Activated T-helper 2 cell treated with anti-CD3 and anti-CD28 coated beads, Interferon-gamma antibody, Interleukin-2, Interleukin-4, amounts not matched to agents 10 μg/mL and 5 μg/mL and 100 μg/mL, durations not matched to agents 14 hours and 24 hours and 36 hours (primary cell): ENCODE measurements around the gene TRPM5. TPM values are rescaled to one million over a fixed set of nuclear protein-coding genes. Genes with fewer than 3 reads are reported as not detected.

Experiments
- DNase-seq: peaks from one replicate; pipeline ENCODE4 v3.0.0; 2021; ENCODE audit warnings: low spot score
- H3K27ac Mint-ChIP-seq: one replicate; pipeline ENCODE4 v1.8.0; 2021; ENCODE audit warnings: mixed read lengths
- H3K27me3 Mint-ChIP-seq: one replicate; pipeline ENCODE4 v1.8.0; 2021; ENCODE audit warnings: low read depth, mixed read lengths
- H3K36me3 Mint-ChIP-seq: one replicate; pipeline ENCODE4 v1.8.0; 2021; ENCODE audit warnings: low read depth, mixed read lengths
- H3K4me1 Mint-ChIP-seq: one replicate; pipeline ENCODE4 v1.8.0; 2021; ENCODE audit warnings: low read depth, mixed read lengths
- H3K4me3 Mint-ChIP-seq: one replicate; pipeline ENCODE4 v1.8.0; 2021; ENCODE audit warnings: low read depth, mild to moderate bottlenecking, moderate library complexity, mixed read lengths
- H3K9me3 Mint-ChIP-seq: one replicate; pipeline ENCODE4 v1.8.0; 2021; ENCODE audit warnings: mixed read lengths
- intact Hi-C: fragments of 100-400 bp; cut with micrococcal nuclease; formaldehyde crosslinking; loops from one replicate; pipeline ENCODE4 v1.15.1; 2023
- total RNA-seq: library from RNA; stranded (reverse); gene quantifications from 2 replicates; pipeline ENCODE4 v1.2.3, GENCODE V29; 2022

Gene TRPM5
- total RNA-seq, 1 donor from 2014 or later, result not detected

- no peak for DNase-seq
- Mint-ChIP-seq H3K36me3 (peaks cover 12% of the 10 kb centered on the region), H3K4me3 (no peak overlapping the region), H3K27me3 (no peaks in the 10 kb centered on the region), H3K9me3 (no peaks in the 10 kb centered on the region), H3K27ac (no peak overlapping the region), H3K4me1 (peaks cover 5% of the 10 kb centered on the region)
- intact Hi-C loops, result no loop called here
Observed at GRCh38 chr11:2395856-2396255, 48.5 kb downstream of the TRPM5 start.

- Mint-ChIP-seq H3K27ac (no peak overlapping the region), H3K27me3 (no peaks in the 10 kb centered on the region), H3K4me1 (peaks cover 5% of the 10 kb centered on the region), H3K4me3 (no peak overlapping the region), H3K9me3 (no peaks in the 10 kb centered on the region), H3K36me3 (peaks cover 14% of the 10 kb centered on the region)
- no peak for DNase-seq
- intact Hi-C loops, result no loop called here
Observed at GRCh38 chr11:2395211-2395730, 49.0 kb downstream of the TRPM5 start.

- intact Hi-C loops, result no loop called here
- Mint-ChIP-seq H3K27ac (no peak overlapping the region), H3K4me3 (no peak overlapping the region), H3K4me1 (peaks cover 5% of the 10 kb centered on the region), H3K9me3 (no peaks in the 10 kb centered on the region), H3K36me3 (peaks cover 15% of the 10 kb centered on the region), H3K27me3 (no peaks in the 10 kb centered on the region)
- DNase-seq, result no peak
Observed at GRCh38 chr11:2394818-2395105, 49.6 kb downstream of the TRPM5 start.

Other genes with a start within 250 kb of the TRPM5 start
- 0.23 and 0.25 TPM in 2 replicates for gene ASCL2, start 173.9 kb downstream of the TRPM5 start, total RNA-seq
- gene C11orf21, start 142.6 kb downstream of the TRPM5 start, total RNA-seq, result 3.1 and 3.4 TPM in 2 replicates
- 4.6 and 4.8 TPM in 2 replicates for gene TSPAN32, start 142.5 kb downstream of the TRPM5 start, total RNA-seq
- gene CD81, start 67.2 kb downstream of the TRPM5 start, total RNA-seq, result 211 and 219 TPM in 2 replicates
- gene TSSC4, start 43.8 kb downstream of the TRPM5 start, total RNA-seq, result 46.6 and 48.9 TPM in 2 replicates
- 3.4 and 4.0 TPM in 2 replicates for gene KCNQ1, start 494 bp upstream of the TRPM5 start, total RNA-seq